Pulmonary artery endothelial cell (primary cell): ENCODE results near the gene COL15A1. TPM values are rescaled to one million over a fixed set of nuclear protein-coding genes. Genes with fewer than 3 reads are reported as not detected.

Experiments
- DNase-seq: peaks from one replicate; pipeline ENCODE4 v3.0.0-alpha.2; 2011; ENCODE audit warnings: low read depth, low spot score
- total RNA-seq: library from RNA; depleted of rRNA; stranded (reverse); fragments of >200 nt; gene quantifications from 2 replicates; pipeline ENCODE4 v1.2.3, GENCODE V29; 2014

The COL15A1 gene
- total RNA-seq, 1 donor from 2014 or later = not detected

GRCh38 chr9:98971168-98971914 is 27.6 kb downstream of the COL15A1 start:
- DNase-seq = no peak

- no peak for DNase-seq
Observed at GRCh38 chr9:98971915-98972223, 28.2 kb downstream of the COL15A1 start.

GRCh38 chr9:98972716-98973115 is 29.0 kb downstream of the COL15A1 start:
- no peak for DNase-seq

- no peak for DNase-seq
Observed at GRCh38 chr9:98973171-98973570, 29.5 kb downstream of the COL15A1 start.

- DNase-seq = no peak
Observed at GRCh38 chr9:98973576-98973975, 29.9 kb downstream of the COL15A1 start.

GRCh38 chr9:98974106-98974505 is 30.4 kb downstream of the COL15A1 start:
- no peak for DNase-seq

- DNase-seq = no peak
Observed at GRCh38 chr9:98974554-98974953, 30.8 kb downstream of the COL15A1 start.

GRCh38 chr9:98974994-98975712 is 31.4 kb downstream of the COL15A1 start:
- no peak for DNase-seq

- DNase-seq = no peak
Observed at GRCh38 chr9:98975838-98976237, 32.1 kb downstream of the COL15A1 start.

GRCh38 chr9:98977246-98977714 is 33.6 kb downstream of the COL15A1 start:
- DNase-seq = no peak

GRCh38 chr9:98977813-98978212 is 34.1 kb downstream of the COL15A1 start:
- no peak for DNase-seq

GRCh38 chr9:98978231-98978681 is 34.5 kb downstream of the COL15A1 start:
- DNase-seq = no peak

- DNase-seq = no peak
Observed at GRCh38 chr9:98980291-98980690, 36.6 kb downstream of the COL15A1 start.

GRCh38 chr9:98983295-98984268 is 39.9 kb downstream of the COL15A1 start:
- DNase-seq = no peak

- DNase-seq = no peak
Observed at GRCh38 chr9:98985596-98985995, 41.9 kb downstream of the COL15A1 start.

GRCh38 chr9:98986866-98987651 is 43.4 kb downstream of the COL15A1 start:
- no peak for DNase-seq

GRCh38 chr9:98989036-98990000 is 45.6 kb downstream of the COL15A1 start:
- no peak for DNase-seq

- DNase-seq = no peak
Observed at GRCh38 chr9:98990181-98990870, 46.6 kb downstream of the COL15A1 start.
